ENCODE measurements around the gene GAB1.

The GAB1 gene

GRCh38 chr4:143455211-143455610 is 118.5 kb downstream of the GAB1 start:
- no peak overlapping the region for H3K4me3 ChIP-seq (ENCODE audit: low read length)
- TF ChIP-seq ZNF274 (IDR thresholded peaks at IDR 0.05; ENCODE audit: low read depth, low read length) = no peak

GRCh38 chr4:143458966-143459365 is 122.3 kb downstream of the GAB1 start:
- no peak overlapping the region for H3K4me3 ChIP-seq (ENCODE audit: low read length)
- no peak for TF ChIP-seq ZNF274 (IDR thresholded peaks at IDR 0.05; ENCODE audit: low read depth, low read length)

- no peak for TF ChIP-seq ZNF274 (IDR thresholded peaks at IDR 0.05; ENCODE audit: low read depth, low read length)
- no peak overlapping the region for H3K4me3 ChIP-seq (ENCODE audit: low read length)
Measured at GRCh38 chr4:143473334-143474126, 136.9 kb downstream of the GAB1 start.

GRCh38 chr4:143477487-143477886 is 140.8 kb downstream of the GAB1 start:
- no peak overlapping the region for H3K4me3 ChIP-seq (ENCODE audit: low read length)
- no peak for TF ChIP-seq ZNF274 (IDR thresholded peaks at IDR 0.05; ENCODE audit: low read depth, low read length)

- no peak for TF ChIP-seq ZNF274 (IDR thresholded peaks at IDR 0.05; ENCODE audit: low read depth, low read length)
- H3K4me3 ChIP-seq (ENCODE audit: low read length) = no peak overlapping the region
Measured at GRCh38 chr4:143481361-143481760, 144.7 kb downstream of the GAB1 start.

GRCh38 chr4:143482840-143483239 is 146.2 kb downstream of the GAB1 start:
- TF ChIP-seq ZNF274 (IDR thresholded peaks at IDR 0.05; ENCODE audit: low read depth, low read length) = no peak
- H3K4me3 ChIP-seq (ENCODE audit: low read length) = no peak overlapping the region

- H3K4me3 ChIP-seq (ENCODE audit: low read length) = no peak overlapping the region
- TF ChIP-seq ZNF274 (IDR thresholded peaks at IDR 0.05; ENCODE audit: low read depth, low read length) = no peak
Measured at GRCh38 chr4:143486314-143486713, 149.6 kb downstream of the GAB1 start.

- no peak for TF ChIP-seq ZNF274 (IDR thresholded peaks at IDR 0.05; ENCODE audit: low read depth, low read length)
- no peak overlapping the region for H3K4me3 ChIP-seq (ENCODE audit: low read length)
Measured at GRCh38 chr4:143488687-143489086, 152.0 kb downstream of the GAB1 start.

GRCh38 chr4:143489106-143489505 is 152.4 kb downstream of the GAB1 start:
- TF ChIP-seq ZNF274 (IDR thresholded peaks at IDR 0.05; ENCODE audit: low read depth, low read length) = no peak
- H3K4me3 ChIP-seq (ENCODE audit: low read length) = no peak overlapping the region

GRCh38 chr4:143498021-143498420 is 161.3 kb downstream of the GAB1 start:
- TF ChIP-seq ZNF274 (IDR thresholded peaks at IDR 0.05; ENCODE audit: low read depth, low read length) = no peak
- H3K4me3 ChIP-seq (ENCODE audit: low read length) = no peak overlapping the region

GRCh38 chr4:143502231-143502630 is 165.6 kb downstream of the GAB1 start:
- no peak for TF ChIP-seq ZNF274 (IDR thresholded peaks at IDR 0.05; ENCODE audit: low read depth, low read length)
- H3K4me3 ChIP-seq (ENCODE audit: low read length) = no peak overlapping the region

- TF ChIP-seq ZNF274 (IDR thresholded peaks at IDR 0.05; ENCODE audit: low read depth, low read length) = no peak
- no peak overlapping the region for H3K4me3 ChIP-seq (ENCODE audit: low read length)
Measured at GRCh38 chr4:143506031-143506430, 169.4 kb downstream of the GAB1 start.

GRCh38 chr4:143511906-143512305 is 175.2 kb downstream of the GAB1 start:
- no peak overlapping the region for H3K4me3 ChIP-seq (ENCODE audit: low read length)
- no peak for TF ChIP-seq ZNF274 (IDR thresholded peaks at IDR 0.05; ENCODE audit: low read depth, low read length)

- peak overlapping the region; percentile 87 for H3K4me3 ChIP-seq (ENCODE audit: low read length)
- TF ChIP-seq ZNF274 (IDR thresholded peaks at IDR 0.05; ENCODE audit: low read depth, low read length) = no peak
Measured at GRCh38 chr4:143512978-143513313, 176.3 kb downstream of the GAB1 start.

GRCh38 chr4:143513314-143514168 is 176.9 kb downstream of the GAB1 start, which contains the start of gene SMARCA5:
SMARCA5 (plus strand) TSS chr4:143513702; CDS start chr4:143513925, 223 bp downstream.
- peak within 1 kb of the TSS; percentile 87 for H3K4me3 ChIP-seq (ENCODE audit: low read length)
- no peak for TF ChIP-seq ZNF274 (IDR thresholded peaks at IDR 0.05; ENCODE audit: low read depth, low read length)
